ENCODE results near the gene OR9G4. TPM values are rescaled to one million over a fixed set of nuclear protein-coding genes. Genes with fewer than 3 reads are reported as not detected.

OR9G4 gene
- total and polyA plus RNA-seq, 2 of the 13 experiments (the other 11 are each of a cell fraction or from before 2014, with no cell fraction given): not detected

DNA sequence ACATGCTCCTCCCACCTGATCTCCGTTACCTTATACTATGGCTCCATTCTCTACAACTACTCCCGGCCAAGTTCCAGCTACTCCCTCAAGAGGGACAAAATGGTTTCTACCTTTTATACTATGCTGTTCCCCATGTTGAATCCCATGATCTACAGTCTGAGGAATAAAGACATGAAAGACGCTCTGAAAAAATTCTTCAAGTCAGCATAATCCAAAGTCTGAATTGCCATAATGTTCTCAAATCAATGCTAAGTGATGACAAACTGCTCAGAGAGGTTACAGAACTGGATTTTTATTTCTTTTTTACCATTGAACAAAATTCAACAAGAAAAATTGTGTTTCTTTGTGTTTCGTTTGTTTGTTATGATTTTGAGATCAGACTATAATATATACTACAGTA is 7.6 kb downstream of the OR9G4 start:
- WGBS (ENCODE audit: low lambda C conversion rate): under 1% methylated on average over 4 of the region's 4 CpGs
- Histone ChIP-seq H3K79me2 (ENCODE audit: insufficient read depth, low read length) (no peaks in the 10 kb centered on the region), H3K4me2 (ENCODE audit: low read depth, low read length) (no peak overlapping the region)

GRCh38 chr11:56740107-56740506 is 8.4 kb downstream of the OR9G4 start:
- ATAC-seq (no peak), DNase-seq (ENCODE audit: low spot score) (no peak), FAIRE-seq (no peak)
- Histone ChIP-seq H4K20me1 (ENCODE audit: insufficient read depth, low read length) (no peaks in the 10 kb centered on the region), H3K36me3 (replicated peaks in 1 of 2; ENCODE audit: control insufficient read depth in 1 of 2, insufficient read depth in 2 of 2, low read length in 2 of 2) (no peaks in the 10 kb centered on the region), H3K27me3 (ENCODE audit: control insufficient read depth in 1 of 2, insufficient read depth in 2 of 2, low read length in 2 of 2) (no peaks in the 10 kb centered on the region), H2AFZ (ENCODE audit: low read length) (no peak overlapping the region), H3K4me2 (ENCODE audit: low read depth, low read length) (no peak overlapping the region), H3K4me1 (ENCODE audit: insufficient read depth, low read length) (no peaks in the 10 kb centered on the region), H3K4me3 (replicated peaks in 1 of 3; ENCODE audit: insufficient read depth in 1 of 3, low read depth in 2 of 3, low read length in 3 of 3) (no peak overlapping the region), H3K9ac (ENCODE audit: insufficient read depth, low read depth, low read length) (no peak overlapping the region), H3K27ac (ENCODE audit: extremely low read length, insufficient read depth, low read length) (no peak overlapping the region), H3K9me3 (ENCODE audit: low read length) (no peaks in the 10 kb centered on the region), H3K79me2 (ENCODE audit: insufficient read depth, low read length) (no peaks in the 10 kb centered on the region)
- intact Hi-C loops (cut with micrococcal nuclease; ENCODE audit: unreplicated experiment): no loop called here
- WGBS (ENCODE audit: low lambda C conversion rate): 2% methylated on average over 3 of the region's 3 CpGs
- no TSS peak for BruUV-seq (replicated peaks)
- ChIA-PET POLR2A (no interaction called here), CTCF (ENCODE audit: low intra/inter-chr PET ratio, low total read pairs) (no interaction called here)
- in situ Hi-C loops (cut with HindIII; ENCODE audit: extremely low pct_ligation_motif_present, low pct_unique_long_range_greater_than_20kb): no loop called here
- TF ChIP-seq, protein P1, sequence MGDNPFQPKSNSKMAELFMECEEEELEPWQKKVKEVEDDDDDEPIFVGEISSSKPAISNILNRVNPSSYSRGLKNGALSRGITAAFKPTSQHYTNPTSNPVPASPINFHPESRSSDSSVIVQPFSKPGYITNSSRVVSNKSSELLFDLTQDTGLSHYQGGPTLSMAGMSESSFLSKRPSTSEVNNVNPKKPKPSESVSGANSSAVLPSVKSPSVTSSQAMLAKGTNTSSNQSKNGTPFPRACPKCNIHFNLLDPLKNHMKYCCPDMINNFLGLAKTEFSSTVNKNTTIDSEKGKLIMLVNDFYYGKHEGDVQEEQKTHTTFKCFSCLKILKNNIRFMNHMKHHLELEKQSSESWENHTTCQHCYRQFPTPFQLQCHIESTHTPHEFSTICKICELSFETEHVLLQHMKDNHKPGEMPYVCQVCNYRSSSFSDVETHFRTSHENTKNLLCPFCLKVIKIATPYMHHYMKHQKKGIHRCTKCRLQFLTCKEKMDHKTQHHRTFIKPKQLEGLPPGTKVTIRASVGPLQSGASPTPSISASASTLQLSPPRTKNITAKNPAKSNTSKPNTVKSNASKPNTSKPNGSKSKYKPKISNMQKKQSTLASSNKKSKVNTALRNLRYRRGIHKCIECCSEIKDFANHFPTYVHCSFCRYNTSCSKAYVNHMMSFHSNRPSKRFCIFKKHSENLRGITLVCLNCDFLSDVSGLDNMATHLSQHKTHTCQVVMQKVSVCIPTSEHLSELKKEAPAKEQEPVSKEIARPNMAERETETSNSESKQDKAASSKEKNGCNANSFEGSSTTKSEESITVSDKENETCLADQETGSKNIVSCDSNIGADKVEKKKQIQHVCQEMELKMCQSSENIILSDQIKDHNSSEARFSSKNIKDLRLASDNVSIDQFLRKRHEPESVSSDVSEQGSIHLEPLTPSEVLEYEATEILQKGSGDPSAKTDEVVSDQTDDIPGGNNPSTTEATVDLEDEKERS (CRISPR knock-in tag; IDR thresholded peaks at IDR 0.05): no peak
- TF ChIP-seq ZNF18 (CRISPR knock-in tag; IDR thresholded peaks at IDR 0.05; ENCODE audit: insufficient replicate concordance) (no peak), ZNF253 (CRISPR knock-in tag; IDR thresholded peaks at IDR 0.05; ENCODE audit: borderline replicate concordance) (no peak), ZNF552 (CRISPR knock-in tag; IDR thresholded peaks at IDR 0.05; ENCODE audit: borderline replicate concordance) (no peak), ZNF564 (CRISPR knock-in tag; IDR thresholded peaks at IDR 0.05) (no peak), MEF2D (CRISPR knock-in tag; IDR thresholded peaks at IDR 0.05) (no peak), LCORL (IDR thresholded peaks at IDR 0.05) (no peak), LCORL (CRISPR knock-in tag; IDR thresholded peaks at IDR 0.05) (no peak), MIER2 (CRISPR knock-in tag; IDR thresholded peaks at IDR 0.05) (no peak), ZNF160 (CRISPR knock-in tag; IDR thresholded peaks at IDR 0.05) (no peak), ZFP36L1 (CRISPR knock-in tag; IDR thresholded peaks at IDR 0.05) (no peak), ZNF224 (CRISPR knock-in tag; IDR thresholded peaks at IDR 0.05) (no peak)

More for the DNA sequence above, 7.6 kb downstream of the OR9G4 start:
- H2AFZ ChIP-seq (ENCODE audit: low read length): no peak overlapping the region
- intact Hi-C loops (cut with micrococcal nuclease; ENCODE audit: unreplicated experiment): no loop called here
- no peaks in the 10 kb centered on the region for H3K36me3 ChIP-seq (replicated peaks in 1 of 2; ENCODE audit: control insufficient read depth in 1 of 2, insufficient read depth in 2 of 2, low read length in 2 of 2)
- H3K9me3 ChIP-seq (ENCODE audit: low read length): no peaks in the 10 kb centered on the region
- no peaks in the 10 kb centered on the region for H3K4me1 ChIP-seq (ENCODE audit: insufficient read depth, low read length)
- H3K27me3 ChIP-seq (ENCODE audit: control insufficient read depth in 1 of 2, insufficient read depth in 2 of 2, low read length in 2 of 2): no peaks in the 10 kb centered on the region
- no peak for ATAC-seq
- in situ Hi-C loops (cut with HindIII; ENCODE audit: extremely low pct_ligation_motif_present, low pct_unique_long_range_greater_than_20kb): no loop called here
- ChIA-PET POLR2A (no interaction called here), CTCF (ENCODE audit: low intra/inter-chr PET ratio, low total read pairs) (no interaction called here)
- DNase-seq (ENCODE audit: low spot score): no peak
- no peak overlapping the region for H3K27ac ChIP-seq (ENCODE audit: extremely low read length, insufficient read depth, low read length)
- no peak overlapping the region for H3K9ac ChIP-seq (ENCODE audit: insufficient read depth, low read depth, low read length)
- TF ChIP-seq RBAK (CRISPR knock-in tag; IDR thresholded peaks at IDR 0.05): no peak
- TF ChIP-seq MAFF (IDR thresholded peaks at IDR 0.05; ENCODE audit: low read depth, low read length): peak; percentile 40; the same call in 1 of the 2 replicates
- peak; percentile 27 to 62; a peak in 2 of 4 replicates for TF ChIP-seq MAFK (conservative IDR thresholded peaks at IDR 0.05 in 1 of 2, IDR thresholded peaks at IDR 0.05 in 1 of 2; ENCODE audit: low read length in 2 of 2)
- no peak for TF ChIP-seq MED8 (CRISPR knock-in tag; IDR thresholded peaks at IDR 0.05; ENCODE audit: insufficient replicate concordance)
- TF ChIP-seq, protein P2, sequence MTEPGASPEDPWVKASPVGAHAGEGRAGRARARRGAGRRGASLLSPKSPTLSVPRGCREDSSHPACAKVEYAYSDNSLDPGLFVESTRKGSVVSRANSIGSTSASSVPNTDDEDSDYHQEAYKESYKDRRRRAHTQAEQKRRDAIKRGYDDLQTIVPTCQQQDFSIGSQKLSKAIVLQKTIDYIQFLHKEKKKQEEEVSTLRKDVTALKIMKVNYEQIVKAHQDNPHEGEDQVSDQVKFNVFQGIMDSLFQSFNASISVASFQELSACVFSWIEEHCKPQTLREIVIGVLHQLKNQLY (CRISPR knock-in tag; IDR thresholded peaks at IDR 0.05): no peak
- BruUV-seq (replicated peaks): no TSS peak
- H3K4me3 ChIP-seq (replicated peaks in 1 of 3; ENCODE audit: insufficient read depth in 1 of 3, low read depth in 2 of 3, low read length in 3 of 3): no peak overlapping the region
- no peak for FAIRE-seq
- no peaks in the 10 kb centered on the region for H4K20me1 ChIP-seq (ENCODE audit: insufficient read depth, low read length)
